Stimulated activated CD4-positive, alpha-beta T cell treated with anti-CD3 and anti-CD28 coated beads, Interleukin-1b, Interleukin-23, amount 100 ng/mL, for 48 hours (primary cell): Measurements from ENCODE around the gene FREM1.
A peak's percentile ranks its signal among the peaks of the same experiment; 100 is the strongest.

Experiments used
- DNase-seq: peaks from one replicate; pipeline ENCODE4 v3.0.0-alpha.2; 2020

FREM1 gene

DNA sequence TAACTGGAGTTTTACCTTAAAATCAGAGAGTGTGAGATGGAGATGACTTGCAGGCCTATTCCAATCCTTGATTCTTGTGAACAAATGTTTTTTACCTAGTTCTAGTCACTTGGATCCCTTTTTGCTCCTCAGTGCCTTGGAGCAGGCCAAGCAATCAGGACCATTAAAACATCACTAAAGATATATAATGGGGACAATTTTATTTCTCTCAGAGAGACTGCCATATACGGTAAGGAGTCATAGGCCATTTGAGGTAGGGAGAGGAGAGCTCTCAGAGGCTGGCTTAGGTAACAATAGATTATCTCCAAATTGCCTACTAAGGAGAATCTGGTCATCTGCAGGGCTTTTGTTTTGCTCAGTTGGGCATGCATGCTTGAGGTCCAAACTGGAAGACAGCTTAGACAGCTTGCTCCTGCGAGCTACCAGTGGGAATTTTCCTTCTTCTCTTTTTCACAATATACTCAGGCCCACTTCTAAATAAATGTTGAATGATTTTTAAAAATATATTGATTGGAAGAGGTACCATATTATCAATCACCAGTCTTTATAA is 44.0 kb downstream of the FREM1 start:
- DNase-seq = no peak

DNA sequence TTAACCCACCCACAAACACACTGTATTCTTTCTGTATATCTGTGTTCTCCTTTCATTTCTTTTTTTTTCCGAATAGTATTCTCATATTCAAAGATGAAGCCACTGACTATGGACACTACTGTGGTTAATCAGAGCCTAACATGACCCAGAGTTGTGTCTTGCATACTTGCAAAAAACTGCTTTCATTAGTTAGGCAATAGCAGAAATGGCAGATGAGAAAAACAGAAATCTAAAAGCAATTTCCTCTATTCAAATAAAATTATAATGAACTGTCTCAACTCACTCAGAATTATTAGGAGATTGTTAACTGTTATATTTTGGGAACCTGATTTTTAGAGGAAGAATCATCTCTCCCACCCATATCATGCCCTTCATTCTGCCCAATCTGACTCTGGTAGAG is 45.9 kb downstream of the FREM1 start:
- no peak for DNase-seq

DNA sequence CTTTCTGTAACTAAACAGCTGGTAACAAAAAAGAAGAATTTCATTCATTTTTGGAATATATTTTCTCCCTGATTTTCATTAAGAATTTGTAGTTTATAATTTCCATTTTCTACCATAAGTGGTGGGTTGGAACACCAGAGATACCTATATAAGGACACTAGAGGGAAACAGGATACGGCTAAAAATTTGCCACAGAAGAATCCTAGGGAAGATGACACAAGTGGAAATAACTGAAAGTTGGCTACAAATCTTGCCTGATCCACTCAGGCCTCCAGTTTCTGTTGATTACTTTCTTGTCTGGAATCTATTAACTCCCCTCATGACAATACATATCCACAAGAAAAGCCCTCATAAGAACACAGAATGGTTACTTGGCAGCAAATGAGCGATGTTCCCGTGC is 46.8 kb downstream of the FREM1 start:
- DNase-seq = no peak

DNA sequence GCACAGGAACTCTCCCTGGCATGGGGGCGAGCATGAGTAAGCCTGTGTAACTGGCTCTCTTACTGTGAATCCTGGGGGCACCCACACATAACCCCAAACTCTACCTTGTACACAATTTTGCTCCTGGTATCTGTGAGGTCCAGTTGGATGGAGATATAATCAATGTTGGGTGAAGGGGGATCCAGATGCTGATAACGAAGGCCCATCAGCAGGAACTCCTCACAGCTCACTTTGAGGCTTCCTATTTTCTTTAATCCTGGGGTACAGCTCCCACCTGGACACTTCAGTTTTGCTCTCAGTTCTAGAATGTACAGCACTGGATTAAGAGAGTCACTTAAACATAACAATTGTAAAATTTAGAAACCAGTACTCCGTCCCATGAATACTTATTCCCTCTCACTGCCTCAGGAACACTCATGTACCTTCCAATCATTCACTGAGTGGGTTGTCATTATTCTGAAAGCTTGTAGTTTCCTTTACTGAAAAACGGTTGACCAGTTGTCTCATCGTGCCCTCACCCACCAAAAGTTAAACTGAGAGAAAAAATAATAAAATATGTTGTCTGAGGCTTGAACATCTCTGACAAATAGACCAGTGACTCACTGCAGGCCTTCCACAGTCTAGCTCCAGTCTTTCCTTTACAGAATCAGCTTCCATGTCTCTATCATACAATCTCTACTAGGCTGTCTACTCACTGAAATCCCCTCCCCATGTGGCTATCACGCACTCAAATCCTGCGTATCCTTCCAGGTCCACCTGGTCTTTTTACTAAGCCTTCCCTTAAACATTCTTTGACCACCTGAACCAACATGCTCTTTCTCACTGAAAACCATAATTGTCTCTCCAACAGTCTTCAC is 52.6 kb downstream of the FREM1 start:
- DNase-seq = no peak

DNA sequence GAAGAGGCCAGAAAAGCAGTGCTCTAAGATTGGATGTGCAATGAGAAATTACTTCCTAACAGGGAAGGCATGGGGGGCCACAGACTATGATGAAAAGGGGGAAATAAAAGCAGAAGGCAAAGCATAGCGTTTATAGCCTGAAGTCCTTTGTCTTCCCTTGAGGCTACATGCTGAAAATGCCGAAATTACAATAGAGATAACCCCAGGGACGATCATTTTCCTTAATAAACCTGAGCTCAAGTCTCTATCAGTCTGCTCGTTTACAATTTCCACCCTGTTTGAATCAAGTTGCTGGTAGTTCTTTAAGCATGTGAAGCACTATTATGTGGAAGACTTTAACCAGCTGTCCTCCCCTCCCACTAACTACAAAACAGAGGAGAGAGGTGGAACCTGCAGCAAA is 60.4 kb downstream of the FREM1 start:
- no peak for DNase-seq

DNA sequence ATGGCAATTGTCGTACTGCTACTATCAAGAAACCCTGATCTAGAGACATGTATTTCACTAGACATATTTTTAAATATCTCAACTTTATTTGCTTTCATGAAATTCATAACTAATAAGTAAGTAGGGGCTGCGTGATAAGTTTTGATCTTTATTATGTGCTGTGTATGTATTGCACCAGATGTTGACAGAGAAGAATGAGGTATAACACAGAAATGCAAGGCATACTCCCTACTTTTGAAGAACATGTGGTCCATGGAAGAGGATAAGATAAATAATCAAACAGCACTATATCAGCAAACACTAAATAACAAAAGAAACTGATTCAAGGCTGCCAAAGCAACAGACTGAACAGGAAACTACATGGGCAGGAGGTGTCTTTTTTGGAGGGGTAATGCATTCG is 60.9 kb downstream of the FREM1 start:
- no peak for DNase-seq

DNA sequence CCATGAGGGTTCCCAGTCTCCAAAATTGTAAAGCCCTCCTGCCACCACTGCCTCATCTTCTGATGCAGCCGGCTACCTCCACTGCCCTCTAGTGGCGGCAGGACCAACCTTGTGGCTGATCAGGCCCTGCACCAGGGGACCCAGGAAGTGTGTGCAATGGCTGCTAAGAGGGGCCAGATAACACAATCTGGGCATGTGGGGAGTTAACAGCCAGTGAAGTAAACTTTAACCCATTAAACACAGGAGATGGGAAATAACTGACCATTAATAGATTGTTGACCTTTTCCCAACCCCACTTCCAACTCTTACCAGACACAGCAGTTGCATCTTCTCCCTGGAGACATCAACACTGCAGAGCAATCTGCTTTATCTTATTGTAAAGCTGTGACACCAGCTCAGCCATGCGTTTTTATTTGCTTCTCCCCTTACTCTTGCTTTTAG is 63.3 kb downstream of the FREM1 start:
- DNase-seq = peak; percentile 65

DNA sequence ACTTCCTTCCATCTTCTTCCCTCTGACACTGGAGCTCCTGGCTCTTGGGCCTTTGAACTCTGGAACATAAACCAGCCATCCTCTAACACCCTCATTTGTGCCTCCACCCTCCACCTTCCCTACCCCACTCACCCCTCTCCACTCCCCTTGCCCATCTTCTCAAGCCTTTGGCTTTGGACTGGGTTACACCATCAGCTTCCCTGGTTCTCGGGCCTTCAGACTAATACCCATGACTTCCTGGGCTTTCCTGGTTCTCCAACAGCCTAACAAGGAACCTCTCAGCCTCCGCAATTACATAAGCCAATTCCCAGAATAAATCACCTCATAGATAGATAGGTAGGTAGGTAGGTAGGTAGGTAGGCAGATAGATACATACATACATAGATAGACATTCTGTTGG is 67.1 kb downstream of the FREM1 start:
- DNase-seq = no peak

DNA sequence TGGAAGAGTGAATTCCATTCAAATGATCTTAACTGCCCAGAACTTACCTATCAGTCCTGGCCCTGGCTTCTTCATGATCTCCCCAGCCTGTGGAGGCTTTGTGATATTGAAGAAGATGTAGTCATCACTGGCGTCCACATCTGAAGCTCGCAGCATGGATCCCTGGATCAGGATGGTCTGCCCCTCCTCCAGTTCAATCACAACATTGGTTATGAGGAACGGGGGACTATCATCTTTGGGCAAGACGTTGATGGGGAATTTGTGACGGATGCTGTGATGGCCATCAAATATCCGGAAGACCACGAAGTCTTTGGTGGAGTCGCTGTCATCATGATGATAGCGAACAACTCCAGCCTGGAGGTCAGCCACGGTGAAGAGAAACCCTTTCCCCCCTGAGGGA is 68.0 kb downstream of the FREM1 start:
- no peak for DNase-seq

DNA sequence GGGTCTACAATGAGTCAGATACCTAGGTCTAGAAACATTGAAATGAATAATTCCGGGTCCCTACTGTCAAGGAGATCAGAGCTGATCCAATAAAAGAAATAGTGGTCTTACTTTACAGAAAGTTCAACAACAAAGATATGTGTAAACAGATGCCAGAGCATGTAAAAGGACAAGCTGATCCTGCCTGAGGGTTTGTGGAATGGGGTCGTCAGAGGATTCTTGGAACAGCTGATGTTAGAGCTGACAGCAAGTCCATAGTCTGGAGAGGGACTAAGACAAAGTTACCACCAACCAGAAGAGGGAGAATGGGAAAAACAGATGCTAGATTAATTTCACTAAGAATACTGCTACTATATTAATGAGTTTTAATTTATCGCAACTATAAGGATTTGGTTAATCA is 71.5 kb downstream of the FREM1 start:
- no peak for DNase-seq

DNA sequence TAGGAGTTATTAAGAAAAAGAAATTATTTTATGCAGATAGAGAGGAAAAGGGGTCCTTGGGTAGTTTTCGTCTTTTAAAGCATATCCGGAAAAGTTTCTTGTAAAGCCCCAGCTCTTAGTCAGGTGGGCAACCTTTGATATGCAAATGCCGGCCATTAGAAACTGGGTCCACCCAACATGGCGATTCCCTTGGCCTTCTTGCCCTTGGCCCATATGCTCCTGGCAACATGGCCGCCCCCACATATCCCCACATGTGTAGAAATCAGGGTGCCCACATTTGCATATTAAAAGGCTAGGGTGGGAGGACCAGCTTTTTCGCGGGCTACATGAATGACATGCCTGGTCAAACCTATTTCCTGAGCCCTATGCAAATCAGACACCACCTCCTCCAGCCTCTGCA is 73.3 kb downstream of the FREM1 start:
- DNase-seq = no peak

DNA sequence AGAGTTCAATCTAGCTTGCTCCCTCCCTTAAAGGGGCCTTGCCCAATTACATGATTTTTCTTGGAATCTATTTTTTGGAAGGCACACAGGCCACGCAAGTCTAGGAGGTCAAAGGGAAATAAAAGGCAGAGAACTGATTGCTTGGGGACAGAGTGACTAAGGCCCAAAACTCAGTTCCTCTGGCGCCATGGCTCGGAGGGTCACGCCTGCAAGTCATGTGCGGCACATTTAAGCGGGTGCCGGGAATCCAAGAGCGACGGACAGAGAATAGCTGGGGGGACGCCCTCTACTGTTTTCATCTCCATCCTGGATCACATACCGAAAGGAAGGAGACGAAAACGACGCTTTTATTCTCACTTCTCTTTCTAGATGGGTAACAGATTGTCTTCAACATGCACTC is 78.6 kb downstream of the FREM1 start:
- DNase-seq = no peak

DNA sequence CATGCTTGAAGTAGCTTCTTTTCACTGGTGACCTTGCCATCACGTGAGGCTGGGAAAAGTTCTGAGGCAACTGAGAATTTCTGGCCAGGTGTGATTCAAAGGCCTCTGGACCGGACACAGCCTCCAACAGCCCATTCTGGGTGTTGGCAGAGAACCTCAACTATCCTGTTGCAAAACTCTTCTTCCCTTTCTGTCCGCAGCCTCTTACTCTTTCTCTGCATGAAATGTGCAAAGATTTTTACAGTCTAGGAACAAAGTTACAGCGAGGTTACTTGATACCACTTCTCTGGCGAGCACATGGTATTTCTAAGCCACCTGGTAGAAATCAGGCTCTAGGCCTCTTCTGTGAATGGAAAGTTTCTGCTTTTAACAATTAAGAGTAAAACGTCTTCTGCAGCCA is 79.2 kb downstream of the FREM1 start:
- DNase-seq = no peak

DNA sequence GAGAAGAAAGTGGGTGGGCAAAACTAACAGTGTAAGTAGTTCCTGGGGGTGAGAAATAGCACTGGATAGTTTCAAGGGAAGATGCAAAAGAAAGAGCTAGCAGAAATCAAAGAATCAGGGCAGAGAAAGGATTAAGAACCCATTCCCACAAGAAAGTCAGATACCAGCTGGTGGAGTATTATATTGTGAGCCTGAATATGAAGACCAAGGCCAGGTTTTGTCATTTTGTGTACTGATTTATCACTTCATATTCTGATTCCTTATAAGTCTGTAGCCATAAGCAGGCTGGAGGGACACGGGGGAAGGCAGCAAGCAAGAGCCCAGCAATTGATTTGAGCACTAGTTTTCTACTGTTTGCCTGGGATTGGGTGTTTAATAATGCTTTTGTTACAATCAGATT is 80.2 kb downstream of the FREM1 start:
- no peak for DNase-seq

DNA sequence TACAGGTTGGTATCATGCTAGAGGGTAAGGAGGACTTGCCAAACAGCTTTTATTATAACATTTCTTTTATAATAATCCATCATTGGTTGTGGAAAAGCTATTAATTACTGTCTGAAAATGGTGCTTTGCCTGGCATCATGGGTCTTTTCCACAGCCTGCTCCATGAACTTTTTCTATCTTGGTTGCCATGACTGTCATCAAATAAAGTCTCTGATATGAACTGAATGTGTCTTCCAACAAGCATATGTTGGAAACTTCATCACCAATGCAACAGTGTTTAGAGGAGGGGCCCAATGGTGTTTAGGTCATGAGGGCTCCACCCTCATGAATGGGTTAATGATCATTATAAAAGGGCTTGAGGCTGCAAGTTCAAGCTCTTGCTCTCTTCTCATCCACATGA is 81.0 kb downstream of the FREM1 start:
- DNase-seq = no peak

DNA sequence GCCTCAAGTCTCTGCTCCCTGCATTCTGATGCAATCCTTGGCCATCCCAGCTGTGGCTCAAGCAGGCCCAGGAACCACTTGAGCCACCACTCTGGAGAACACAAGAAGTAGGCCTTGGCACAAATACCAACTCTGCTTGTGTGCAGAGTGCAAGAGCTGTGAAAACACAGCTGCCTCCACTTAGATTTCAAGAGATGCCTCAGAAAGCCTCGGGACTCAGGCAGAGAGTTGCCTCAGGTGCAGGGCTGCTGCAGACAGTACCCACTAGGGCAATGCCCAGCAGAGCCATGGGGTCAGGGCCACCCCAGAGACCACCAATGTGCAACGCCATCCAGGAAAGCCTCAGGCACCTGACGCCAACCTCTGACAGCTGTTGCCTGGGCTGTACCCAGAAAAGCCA is 82.4 kb downstream of the FREM1 start:
- DNase-seq = no peak

DNA sequence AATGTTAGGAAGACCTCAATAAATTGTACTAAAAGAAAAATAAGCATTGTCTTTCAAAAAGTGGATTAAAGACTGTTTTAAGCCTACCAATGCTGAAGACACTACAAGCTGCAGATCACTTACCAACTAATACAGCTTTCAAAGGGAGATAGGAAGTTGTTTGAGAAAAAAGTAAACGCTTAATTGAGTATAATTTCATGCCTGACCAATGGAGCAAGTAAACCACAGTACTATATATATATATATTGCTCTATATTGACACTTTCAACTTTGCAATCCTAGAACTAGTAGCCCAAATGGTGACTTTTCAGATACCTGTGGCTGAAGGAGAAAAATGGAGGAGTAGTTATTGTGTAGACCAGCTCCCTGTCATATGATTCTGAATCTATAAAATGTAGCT is 85.7 kb downstream of the FREM1 start:
- no peak for DNase-seq

DNA sequence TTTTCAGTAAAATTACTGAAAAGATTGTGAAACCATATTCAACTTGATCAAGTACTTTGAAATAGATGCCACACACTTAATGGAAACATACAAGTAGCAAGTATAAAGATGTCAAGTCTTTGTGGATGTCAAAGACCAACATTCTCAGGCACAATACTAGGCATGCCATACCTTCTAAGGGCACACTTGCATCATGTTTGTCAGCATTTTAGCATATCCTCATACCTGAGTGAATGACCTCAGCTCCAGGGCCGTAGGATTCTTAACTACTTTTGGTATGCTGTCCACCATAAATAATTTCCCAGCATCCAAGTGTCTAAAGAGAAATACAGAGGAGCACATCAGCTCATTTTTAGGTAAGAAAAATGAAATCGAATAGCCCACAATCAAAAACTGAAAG is 86.4 kb downstream of the FREM1 start:
- no peak for DNase-seq

DNA sequence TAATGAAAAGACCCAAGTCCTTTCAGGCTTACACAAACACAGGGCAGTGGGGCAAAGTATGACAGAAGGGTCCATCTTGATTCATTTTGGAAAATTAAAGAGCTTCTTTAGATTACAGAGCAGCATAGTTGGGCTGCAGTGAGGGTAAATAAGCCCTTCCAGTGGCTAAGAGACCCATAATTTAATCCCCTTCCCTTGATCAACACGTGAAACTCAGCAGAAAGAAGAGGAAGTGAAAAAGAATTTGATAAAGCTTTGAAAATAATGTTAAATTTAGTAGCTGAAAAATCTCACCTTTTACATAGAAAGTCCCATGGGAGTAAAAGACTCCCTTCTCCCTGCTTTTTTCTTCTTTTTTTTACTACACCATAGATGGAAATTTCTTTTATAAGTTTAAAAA is 87.6 kb downstream of the FREM1 start:
- DNase-seq = no peak

DNA sequence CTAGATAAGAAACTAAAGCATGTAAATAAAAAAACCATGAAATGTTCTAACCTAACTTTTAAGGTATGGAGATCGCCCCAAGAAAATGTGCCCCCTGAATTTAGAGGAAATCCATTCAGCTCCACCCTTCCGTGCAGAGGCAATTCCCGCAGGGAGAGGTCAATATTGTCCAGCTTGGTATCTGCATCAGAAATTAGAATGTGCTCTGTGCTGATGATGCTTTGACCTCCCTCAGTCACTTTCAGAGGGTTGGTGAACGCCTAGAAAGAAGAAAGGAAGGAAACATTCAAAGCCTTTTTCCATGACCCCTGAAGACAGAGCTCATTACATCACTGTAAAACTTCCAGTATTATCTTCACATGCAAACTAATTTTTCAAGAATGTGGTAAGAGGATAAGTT is 91.0 kb downstream of the FREM1 start:
- DNase-seq = no peak

DNA sequence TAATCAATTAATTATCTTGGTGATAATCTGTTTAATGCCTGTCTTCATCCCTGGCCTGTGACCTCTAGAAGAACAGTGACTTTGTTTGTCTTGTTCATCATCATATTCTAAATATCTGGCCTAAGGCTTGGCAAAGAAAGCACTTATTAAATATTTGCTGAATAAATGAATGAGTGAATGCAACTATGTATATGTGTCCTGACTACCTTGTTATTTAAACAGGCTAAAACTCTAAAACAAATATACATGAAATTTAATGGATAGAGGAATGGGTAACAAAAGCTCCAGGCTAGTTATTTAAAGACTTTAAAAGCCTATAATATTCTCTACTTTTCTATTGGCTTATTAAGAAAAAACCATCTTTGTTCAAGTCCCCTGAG is 96.0 kb downstream of the FREM1 start:
- no peak for DNase-seq

DNA sequence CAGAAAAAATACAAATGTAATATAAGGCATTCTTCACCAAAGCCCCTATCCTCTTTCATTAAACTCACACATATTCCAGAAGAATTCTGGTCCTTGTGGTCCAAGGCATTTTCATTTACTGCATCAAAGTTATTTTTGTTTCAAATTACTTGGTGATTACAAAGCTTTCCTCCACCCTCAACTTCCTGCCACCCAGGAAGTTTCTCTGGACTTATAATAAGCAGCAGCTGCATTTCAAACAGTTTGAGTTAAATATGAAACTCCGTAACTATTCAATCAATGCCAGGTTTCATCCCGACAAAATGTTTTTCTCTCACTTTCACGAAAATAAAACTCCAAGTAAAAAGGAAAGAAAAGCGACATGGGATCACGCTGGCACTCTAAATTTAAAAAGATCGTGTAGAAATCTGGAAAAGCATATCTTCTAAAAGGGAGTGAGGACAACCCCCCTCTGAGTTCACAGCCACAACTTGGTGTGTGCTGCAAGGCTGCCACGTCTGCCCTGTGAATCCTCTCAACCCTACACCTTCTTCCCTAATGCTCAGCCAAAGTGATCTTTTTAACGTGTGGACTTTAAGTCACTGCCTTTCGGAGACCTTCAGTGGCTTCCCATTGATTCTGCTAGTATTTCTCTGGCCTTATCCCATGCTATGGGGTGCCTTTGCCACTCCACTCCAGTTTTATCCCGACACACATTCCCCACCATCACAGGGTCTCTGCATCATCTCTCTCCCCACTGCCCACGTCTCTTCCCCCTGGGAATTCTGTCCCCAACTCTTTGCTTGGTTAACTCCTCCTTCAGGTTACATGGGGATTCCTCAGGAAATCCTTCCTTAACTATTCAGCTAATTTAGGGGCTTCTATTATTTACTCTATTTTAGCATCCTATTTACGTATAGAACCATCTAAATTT is 96.6 kb downstream of the FREM1 start:
- no peak for DNase-seq

DNA sequence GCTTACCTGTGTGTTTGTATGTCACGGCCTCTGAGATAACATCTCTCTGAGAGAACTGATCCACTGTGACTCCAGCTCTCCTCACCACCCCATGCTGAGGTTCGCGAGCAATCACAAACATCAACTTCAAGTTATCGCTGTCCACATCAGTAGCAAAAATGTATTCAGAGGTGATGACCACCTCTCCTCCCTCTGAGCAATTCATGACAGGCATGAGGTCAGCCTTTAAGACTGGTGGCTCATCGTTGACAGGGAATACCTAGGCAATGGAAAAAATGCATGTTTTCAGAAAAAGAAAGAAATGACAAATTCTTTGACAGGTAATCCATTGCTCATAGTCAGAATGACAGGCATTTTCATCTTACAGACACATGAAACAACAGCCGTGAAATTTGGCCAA is 97.4 kb downstream of the FREM1 start:
- no peak for DNase-seq

DNA sequence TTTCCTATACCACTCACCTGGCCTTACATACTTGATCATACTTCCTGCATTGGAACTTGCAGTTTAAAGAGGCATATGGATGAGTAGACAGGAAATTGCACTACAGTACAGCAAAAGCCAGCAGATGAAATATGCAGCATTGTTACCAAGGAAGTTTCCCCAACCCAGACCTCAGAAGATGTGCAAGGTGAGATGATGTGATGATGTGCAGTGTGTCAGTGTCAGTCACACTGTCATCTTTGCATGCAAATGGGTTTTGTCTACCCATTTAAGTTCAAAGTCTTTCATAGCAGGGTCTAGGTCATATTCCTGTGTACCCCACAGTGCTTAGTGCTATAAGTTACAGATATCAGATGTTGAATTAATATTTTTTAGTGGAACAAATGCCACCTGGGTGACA is 98.4 kb downstream of the FREM1 start:
- DNase-seq = no peak
